GM06990 (cell line): ENCODE data around the gene SLC35F5.
"Not testable (repeated sequence)": the region's sequence is repeated elsewhere in the genome, so short reads cannot be mapped to it uniquely, and the experiment has no call there.

Experiments used
- DNase-seq: peaks from one replicate; pipeline ENCODE4 v3.0.0-alpha.2; 2011; ENCODE audit not compliant: insufficient read length; ENCODE audit errors: extremely low read depth
- H3K27me3 ChIP-seq: replicated peaks from 2 replicates; pipeline ENCODE4 v1.6.0; 2011; ENCODE audit warnings: low read length; ENCODE audit not compliant: control insufficient read depth, insufficient read depth
- H3K36me3 ChIP-seq: 2 replicates; pipeline ENCODE4 v1.5.1; 2011; ENCODE audit warnings: low read length; ENCODE audit not compliant: control insufficient read depth, insufficient read depth
- H3K4me3 ChIP-seq: replicated peaks from 2 replicates; pipeline ENCODE4 v1.5.1; 2011; ENCODE audit warnings: low read depth, mild to moderate bottlenecking, control low read depth, low read length
- CTCF ChIP-seq: IDR thresholded peaks from 2 replicates; pipeline ENCODE4 v1.5.1; 2011; ENCODE audit warnings: low read length, control low read depth, mild to moderate bottlenecking, inconsistent platforms; ENCODE audit not compliant: insufficient read depth, poor library complexity, severe bottlenecking

The SLC35F5 gene

DNA sequence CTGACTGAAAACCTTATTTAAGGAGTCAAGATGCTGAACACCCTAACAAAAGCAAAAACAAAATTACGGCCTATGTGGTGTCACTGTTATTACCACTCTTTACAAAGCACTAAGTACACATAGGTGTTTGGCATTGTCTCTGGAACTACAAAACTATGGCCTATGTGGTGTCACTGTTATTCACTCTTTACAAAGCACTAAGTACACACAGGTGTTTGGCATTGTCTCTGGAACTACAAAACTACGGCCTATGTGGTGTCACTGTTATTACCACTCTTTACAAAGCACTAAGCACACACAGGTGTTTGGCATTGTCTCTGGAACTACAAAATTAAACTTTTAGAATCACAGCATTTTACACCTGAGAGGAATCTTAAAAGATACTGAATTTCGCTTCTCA is 47.4 kb downstream of the SLC35F5 start:
- DNase-seq: no peak

DNA sequence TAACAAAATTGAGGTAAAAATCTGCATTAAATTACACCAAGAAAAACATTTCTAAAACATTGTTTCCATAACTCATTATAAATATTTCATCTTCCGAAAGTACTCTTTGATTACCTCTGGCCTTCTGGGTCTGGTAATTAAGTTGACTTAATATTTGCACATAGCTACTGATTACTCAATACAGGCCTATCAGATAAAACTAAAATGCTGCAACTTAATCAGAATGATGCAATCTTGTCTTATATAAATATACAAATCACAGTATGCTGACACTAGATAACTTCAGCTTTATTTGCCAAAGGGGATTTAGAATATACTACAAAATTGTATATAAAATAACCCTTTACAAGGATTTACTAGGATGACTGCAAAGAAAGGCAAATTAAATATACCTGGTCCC is 49.3 kb downstream of the SLC35F5 start:
- H3K4me3 ChIP-seq: no peak overlapping the region
- no peak for DNase-seq
- H3K27me3 ChIP-seq: no peaks in the 10 kb centered on the region
- H3K36me3 ChIP-seq: no peaks in the 10 kb centered on the region
- no peak for TF ChIP-seq CTCF

More for the DNA sequence above, 47.4 kb downstream of the SLC35F5 start:
- Histone ChIP-seq H3K27me3 (no peaks in the 10 kb centered on the region), H3K36me3 (no peaks in the 10 kb centered on the region), H3K4me3 (no peak overlapping the region)
- no peak for TF ChIP-seq CTCF

- Histone ChIP-seq H3K27me3 (no peaks in the 10 kb centered on the region), H3K4me3 (no peak overlapping the region), H3K36me3 (no peaks in the 10 kb centered on the region)
- TF ChIP-seq CTCF: no peak
- no peak for DNase-seq
Observed at GRCh38 chr2:113705982-113706523, 50.4 kb downstream of the SLC35F5 start.

GRCh38 chr2:113704300-113704993 is 52.0 kb downstream of the SLC35F5 start:
- not testable (repeated sequence) for H3K27me3 ChIP-seq, DNase-seq, H3K4me3 ChIP-seq, H3K36me3 ChIP-seq

- no peak for DNase-seq
- Histone ChIP-seq H3K27me3 (no peaks in the 10 kb centered on the region), H3K36me3 (no peaks in the 10 kb centered on the region), H3K4me3 (no peak overlapping the region)
- TF ChIP-seq CTCF: no peak
Observed at GRCh38 chr2:113703386-113704299, 52.8 kb downstream of the SLC35F5 start.
